ENCODE results near the gene FASTKD3. TPM values are rescaled to one million over a fixed set of nuclear protein-coding genes. Genes with fewer than 3 reads are reported as not detected.

Gene FASTKD3
- total RNA-seq (2022; extraction: Qiagen RNA extraction), result 13.2 to 15.3 TPM (median 14.4 TPM) in 5 replicates

GRCh38 chr5:7868773-7869473, at the start of gene FASTKD3, which contains the start of gene MTRR:
Gene FASTKD3 (minus strand): TSS chr5:7869031. CDS start chr5:7868083, 948 bp downstream.
Gene MTRR (plus strand): TSS chr5:7869148. CDS start chr5:7870795, 1,647 bp downstream.

GRCh38 chr5:7850395-7851239, 18.2 kb downstream of the FASTKD3 start, which contains the start of gene CFAP90:
Gene CFAP90 (minus strand): TSS chr5:7851133. CDS start chr5:7851021, 112 bp downstream.

Other genes starting within 250 kb of the FASTKD3 start
- gene CFAP90, start 17.9 kb downstream of the FASTKD3 start, total RNA-seq (2022; extraction: Qiagen RNA extraction), result 0.22 to 0.59 TPM (median 0.44 TPM) in 5 replicates
- 28.1 to 35.8 TPM (median 31.3 TPM) in 5 replicates for gene MTRR, start 117 bp upstream of the FASTKD3 start, total RNA-seq (2022; extraction: Qiagen RNA extraction)

Measured in A549 treated with CORT108297 at 1 μM for 4 hours (cell line).